ENCODE measurements around the gene PI4KA. TPM values are rescaled to one million over a fixed set of nuclear protein-coding genes. Genes with fewer than 3 reads are reported as not detected.

The PI4KA gene
- total and polyA plus RNA-seq, 2 of the 13 experiments (the other 11 are each of a cell fraction or from before 2014, with no cell fraction given), result 27.4 to 56.4 TPM

GRCh38 chr22:20741008-20741633, 117.5 kb downstream of the PI4KA start (continued):
- TF ChIP-seq, protein P1, sequence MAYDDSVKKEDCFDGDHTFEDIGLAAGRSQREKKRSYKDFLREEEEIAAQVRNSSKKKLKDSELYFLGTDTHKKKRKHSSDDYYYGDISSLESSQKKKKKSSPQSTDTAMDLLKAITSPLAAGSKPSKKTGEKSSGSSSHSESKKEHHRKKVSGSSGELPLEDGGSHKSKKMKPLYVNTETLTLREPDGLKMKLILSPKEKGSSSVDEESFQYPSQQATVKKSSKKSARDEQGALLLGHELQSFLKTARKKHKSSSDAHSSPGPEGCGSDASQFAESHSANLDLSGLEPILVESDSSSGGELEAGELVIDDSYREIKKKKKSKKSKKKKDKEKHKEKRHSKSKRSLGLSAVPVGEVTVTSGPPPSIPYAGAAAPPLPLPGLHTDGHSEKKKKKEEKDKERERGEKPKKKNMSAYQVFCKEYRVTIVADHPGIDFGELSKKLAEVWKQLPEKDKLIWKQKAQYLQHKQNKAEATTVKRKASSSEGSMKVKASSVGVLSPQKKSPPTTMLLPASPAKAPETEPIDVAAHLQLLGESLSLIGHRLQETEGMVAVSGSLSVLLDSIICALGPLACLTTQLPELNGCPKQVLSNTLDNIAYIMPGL (CRISPR knock-in tag; IDR thresholded peaks at IDR 0.05; ENCODE audit: borderline replicate concordance in 1 of 2, low read depth in 1 of 2), result no peak
- TF ChIP-seq CREBL2 (CRISPR knock-in tag; IDR thresholded peaks at IDR 0.05; ENCODE audit: borderline replicate concordance), result no peak
- no peak for TF ChIP-seq SKIL (CRISPR knock-in tag; IDR thresholded peaks at IDR 0.05; ENCODE audit: borderline replicate concordance)
- no peak for TF ChIP-seq ZNF737 (CRISPR knock-in tag; IDR thresholded peaks at IDR 0.05; ENCODE audit: borderline replicate concordance)
- TF ChIP-seq ZNF496 (CRISPR knock-in tag; IDR thresholded peaks at IDR 0.05; ENCODE audit: insufficient replicate concordance), result no peak
- TF ChIP-seq, protein P2, sequence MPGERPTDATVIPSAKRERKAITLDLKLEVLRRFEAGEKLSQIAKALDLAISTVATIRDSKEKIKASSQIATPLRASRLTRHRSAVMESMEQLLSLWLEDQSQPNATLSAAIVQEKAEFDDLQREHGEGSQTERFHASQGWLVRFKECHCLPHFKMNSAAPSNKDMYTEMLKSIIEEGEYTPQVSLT (CRISPR knock-in tag; IDR thresholded peaks at IDR 0.05; ENCODE audit: borderline replicate concordance, low read depth), result no peak
- TF ChIP-seq SP2 (CRISPR knock-in tag; IDR thresholded peaks at IDR 0.05), result no peak
- TF ChIP-seq SRY (CRISPR knock-in tag; IDR thresholded peaks at IDR 0.05), result no peak
- no peak for TF ChIP-seq HDAC1 (CRISPR knock-in tag; IDR thresholded peaks at IDR 0.05)
- no peak for TF ChIP-seq JARID2 (CRISPR knock-in tag; IDR thresholded peaks at IDR 0.05; ENCODE audit: insufficient replicate concordance)
- no peak for TF ChIP-seq MIXL1 (CRISPR knock-in tag; IDR thresholded peaks at IDR 0.05)

Measured in HepG2 (cell line).